ENCODE data around the gene AFG3L2.

Gene AFG3L2

DNA sequence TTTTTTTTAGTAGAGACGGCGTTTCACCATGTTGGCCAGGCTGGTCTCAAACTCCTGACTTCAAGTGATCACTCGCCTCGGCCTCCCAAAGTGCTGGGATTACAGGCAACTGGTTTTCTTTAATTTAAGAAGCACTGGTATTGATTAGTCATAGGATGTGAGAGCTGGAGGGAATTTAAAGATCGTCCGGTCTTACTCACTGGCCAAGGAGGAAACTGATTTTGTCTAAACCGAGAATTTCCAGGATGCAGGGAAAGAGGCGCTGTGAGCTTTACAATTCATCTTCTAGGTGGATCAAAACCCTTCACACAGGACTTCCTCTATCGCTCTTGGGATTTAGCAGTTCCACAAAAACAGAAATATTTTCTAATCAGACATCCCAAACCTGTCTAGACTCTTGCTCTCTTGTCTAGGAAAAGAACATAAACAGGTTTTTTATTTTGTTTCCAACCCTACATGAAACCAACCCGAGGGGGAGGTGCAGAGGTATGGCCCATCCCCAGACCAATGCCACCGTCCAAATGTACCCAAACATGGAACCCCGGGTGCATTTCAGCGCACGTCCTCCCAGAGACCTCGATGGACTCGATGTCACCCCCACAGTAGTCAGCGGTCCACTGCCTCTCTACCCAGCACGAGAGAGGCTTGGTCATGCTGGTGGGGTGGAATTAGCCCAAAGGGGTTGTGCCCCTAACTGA, 81.5 kb downstream of the AFG3L2 start:
- DNase-seq (ENCODE audit: low spot score in 2 of 2) (no peak), ATAC-seq (no peak)
- H3K27ac Mint-ChIP-seq, result no peak overlapping the region
- no peaks in the 10 kb centered on the region for H3K4me1 Mint-ChIP-seq
- H3K36me3 Mint-ChIP-seq, result no peaks in the 10 kb centered on the region
- H3K9me3 Mint-ChIP-seq, result no peaks in the 10 kb centered on the region
- H3K4me3 Mint-ChIP-seq, result no peak overlapping the region

DNA sequence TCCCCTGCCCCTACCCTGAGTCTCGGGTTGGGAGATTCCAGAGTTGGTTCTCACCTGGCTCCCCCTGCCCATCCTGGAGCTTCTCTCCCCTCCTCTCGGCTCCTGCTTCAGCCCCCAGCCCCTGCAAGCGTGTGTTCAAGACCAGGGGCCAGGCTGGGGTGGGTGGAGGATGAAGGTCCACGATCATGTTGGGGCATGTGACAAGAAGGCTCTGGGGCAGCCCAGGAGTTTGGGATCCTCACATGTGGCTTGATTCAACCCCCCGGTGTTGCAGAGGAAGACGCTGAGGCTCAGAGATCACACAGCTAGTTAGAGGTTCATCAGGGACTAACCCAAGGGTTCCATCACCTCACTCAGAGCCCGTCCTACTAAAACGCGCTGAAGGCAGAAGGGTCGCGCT, 83.2 kb downstream of the AFG3L2 start:
- ATAC-seq, result no peak
- DNase-seq (ENCODE audit: low spot score in 2 of 2), result no peak
- H3K4me3 Mint-ChIP-seq, result no peak overlapping the region
- H3K9me3 Mint-ChIP-seq, result no peaks in the 10 kb centered on the region
- H3K36me3 Mint-ChIP-seq, result no peaks in the 10 kb centered on the region
- H3K27ac Mint-ChIP-seq, result no peak overlapping the region
- H3K4me1 Mint-ChIP-seq, result no peaks in the 10 kb centered on the region

DNA sequence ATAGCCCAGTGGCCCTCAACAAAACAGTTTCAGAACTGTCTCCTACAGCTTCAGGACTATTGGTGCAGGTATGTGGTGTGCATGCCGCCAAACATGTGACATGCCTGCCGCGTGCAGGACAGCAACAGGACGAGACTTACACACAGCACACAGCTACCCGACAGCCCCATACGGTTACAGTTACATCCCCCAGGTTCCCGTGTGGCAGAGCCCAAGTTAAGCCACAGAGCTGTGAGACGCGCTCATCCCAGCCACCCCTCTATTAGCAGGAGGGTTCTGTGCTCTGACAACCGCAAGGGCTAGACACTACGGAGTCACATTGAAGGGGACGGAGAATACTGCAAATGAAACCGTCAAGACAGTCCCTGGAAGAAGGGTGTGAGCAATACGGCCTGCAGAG, 85.3 kb downstream of the AFG3L2 start:
- ATAC-seq (no peak), DNase-seq (ENCODE audit: low spot score in 2 of 2) (no peak)
- no peaks in the 10 kb centered on the region for H3K4me1 Mint-ChIP-seq
- H3K9me3 Mint-ChIP-seq, result no peaks in the 10 kb centered on the region
- H3K27ac Mint-ChIP-seq, result no peak overlapping the region
- no peaks in the 10 kb centered on the region for H3K36me3 Mint-ChIP-seq
- H3K4me3 Mint-ChIP-seq, result no peak overlapping the region

GRCh38 chr18:12291161-12291560, 85.9 kb downstream of the AFG3L2 start:
- no peaks in the 10 kb centered on the region for H3K4me1 Mint-ChIP-seq
- no peaks in the 10 kb centered on the region for H3K36me3 Mint-ChIP-seq
- DNase-seq (ENCODE audit: low spot score in 2 of 2) (no peak), ATAC-seq (no peak)
- no peaks in the 10 kb centered on the region for H3K9me3 Mint-ChIP-seq
- no peak overlapping the region for H3K27ac Mint-ChIP-seq
- H3K4me3 Mint-ChIP-seq, result no peak overlapping the region

- ATAC-seq (no peak), DNase-seq (ENCODE audit: low spot score in 2 of 2) (no peak)
- Mint-ChIP-seq H3K36me3 (no peaks in the 10 kb centered on the region), H3K4me3 (no peak overlapping the region), H3K9me3 (no peaks in the 10 kb centered on the region), H3K27ac (no peak overlapping the region), H3K4me1 (no peaks in the 10 kb centered on the region)
Measured at GRCh38 chr18:12290086-12290485, 86.9 kb downstream of the AFG3L2 start.

DNA sequence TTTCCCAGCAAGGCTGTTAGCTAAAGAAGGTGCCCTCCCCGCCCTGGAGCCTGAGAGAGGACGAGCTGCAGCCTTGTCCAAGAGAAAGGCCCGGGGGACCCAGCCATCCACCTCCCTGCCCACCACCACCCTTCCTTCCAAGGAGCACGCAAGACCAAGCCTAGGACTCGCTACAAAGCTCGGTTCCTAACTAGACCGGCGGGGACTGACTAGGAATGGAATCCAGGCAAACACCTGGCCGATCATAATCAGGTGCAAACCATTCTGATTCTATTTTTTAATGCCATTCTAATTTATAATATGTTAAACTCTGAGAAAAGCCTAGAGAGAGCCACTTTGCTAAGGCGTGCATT, 88.6 kb downstream of the AFG3L2 start:
- no peak for DNase-seq (ENCODE audit: low spot score in 2 of 2)
- H3K4me1 Mint-ChIP-seq, result no peaks in the 10 kb centered on the region
- no peak overlapping the region for H3K27ac Mint-ChIP-seq
- H3K36me3 Mint-ChIP-seq, result no peaks in the 10 kb centered on the region
- no peaks in the 10 kb centered on the region for H3K9me3 Mint-ChIP-seq
- no peak for ATAC-seq
- no peak overlapping the region for H3K4me3 Mint-ChIP-seq

DNA sequence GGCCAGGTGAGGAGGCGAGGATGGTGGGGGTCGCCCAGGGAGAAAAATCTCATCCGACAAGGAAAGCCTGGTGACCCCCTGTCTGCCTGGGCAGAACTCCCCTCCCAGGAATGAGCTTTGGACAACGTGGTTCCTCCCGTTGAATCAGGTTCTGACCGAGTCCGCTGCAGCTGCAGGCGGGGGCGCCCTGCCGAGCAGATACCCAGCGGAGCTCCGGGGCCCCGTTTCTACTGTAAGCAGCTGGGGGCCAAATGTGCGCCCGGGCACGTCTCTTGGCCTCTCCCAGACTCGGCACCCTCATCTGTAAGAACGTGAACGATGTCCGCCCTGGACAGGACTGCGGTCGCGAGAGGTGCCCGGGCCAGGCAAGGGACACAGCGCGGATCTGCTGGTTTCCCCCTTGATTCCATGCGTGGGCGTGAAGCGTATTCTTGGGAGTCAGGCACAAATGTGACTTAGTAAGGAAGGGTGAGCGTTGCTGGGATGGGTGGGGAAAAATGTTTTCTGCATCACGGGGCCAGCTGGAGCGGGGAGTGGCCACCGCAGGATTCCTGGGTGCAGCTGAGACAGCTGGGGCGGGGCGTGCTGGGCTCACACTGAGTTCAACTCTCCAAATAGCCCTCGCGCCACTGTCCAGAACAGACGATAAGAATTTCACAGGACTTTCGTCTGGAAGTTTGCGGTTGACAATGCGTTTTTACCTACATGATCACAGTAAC, 89.2 kb downstream of the AFG3L2 start:
- Mint-ChIP-seq H3K4me1 (no peaks in the 10 kb centered on the region), H3K36me3 (no peaks in the 10 kb centered on the region), H3K9me3 (no peaks in the 10 kb centered on the region), H3K4me3 (no peak overlapping the region), H3K27ac (no peak overlapping the region)
- ATAC-seq (peak; percentile 7), DNase-seq (ENCODE audit: low spot score in 2 of 2) (no peak)

DNA sequence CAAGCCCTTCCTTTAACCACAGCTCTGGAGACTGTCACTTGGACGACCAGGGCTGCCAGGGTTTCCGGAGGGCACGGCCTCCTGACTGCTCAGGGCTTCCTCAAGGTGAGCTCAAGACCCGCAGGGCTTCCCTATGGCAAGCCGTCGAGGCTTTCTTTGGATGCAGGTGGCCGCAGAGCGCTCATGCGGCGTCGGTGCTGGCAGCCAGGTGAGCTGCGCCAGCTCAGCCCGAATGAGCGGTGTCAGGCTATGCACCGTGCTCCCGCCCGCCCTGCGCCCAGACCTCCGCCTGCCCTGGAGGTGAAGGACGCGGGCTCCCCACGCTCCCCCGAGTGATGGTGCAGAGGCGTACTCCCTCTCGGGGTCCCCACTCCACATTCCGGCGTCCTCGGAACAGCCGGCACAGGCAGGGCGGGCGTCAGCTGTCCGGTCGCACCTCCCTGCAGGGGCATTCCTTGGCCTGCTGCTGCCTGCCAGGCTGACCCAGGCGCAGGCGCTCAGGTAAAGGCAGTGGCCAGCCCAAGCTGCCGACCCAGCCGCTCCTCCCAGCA, 89.8 kb downstream of the AFG3L2 start:
- no peak overlapping the region for H3K27ac Mint-ChIP-seq
- no peak for ATAC-seq
- no peak overlapping the region for H3K4me3 Mint-ChIP-seq
- no peaks in the 10 kb centered on the region for H3K4me1 Mint-ChIP-seq
- DNase-seq (ENCODE audit: low spot score in 2 of 2), result no peak
- no peaks in the 10 kb centered on the region for H3K9me3 Mint-ChIP-seq
- no peaks in the 10 kb centered on the region for H3K36me3 Mint-ChIP-seq

- DNase-seq (ENCODE audit: low spot score in 2 of 2) (no peak), ATAC-seq (no peak)
- Mint-ChIP-seq H3K36me3 (no peaks in the 10 kb centered on the region), H3K27ac (no peak overlapping the region), H3K4me1 (no peaks in the 10 kb centered on the region), H3K4me3 (no peak overlapping the region), H3K9me3 (no peaks in the 10 kb centered on the region)
Measured at GRCh38 chr18:12283666-12284065, 93.4 kb downstream of the AFG3L2 start.

- H3K4me3 Mint-ChIP-seq, result no peak overlapping the region
- ATAC-seq, result no peak
- no peak overlapping the region for H3K27ac Mint-ChIP-seq
- DNase-seq (ENCODE audit: low spot score in 2 of 2), result no peak
- H3K9me3 Mint-ChIP-seq, result no peaks in the 10 kb centered on the region
- H3K4me1 Mint-ChIP-seq, result no peaks in the 10 kb centered on the region
- no peaks in the 10 kb centered on the region for H3K36me3 Mint-ChIP-seq
Measured at GRCh38 chr18:12283256-12283655, 93.8 kb downstream of the AFG3L2 start.

GRCh38 chr18:12282442-12283039, 94.5 kb downstream of the AFG3L2 start:
- H3K4me1 Mint-ChIP-seq, result no peaks in the 10 kb centered on the region
- H3K9me3 Mint-ChIP-seq, result no peaks in the 10 kb centered on the region
- DNase-seq (ENCODE audit: low spot score in 2 of 2) (no peak), ATAC-seq (no peak)
- no peak overlapping the region for H3K4me3 Mint-ChIP-seq
- H3K36me3 Mint-ChIP-seq, result no peaks in the 10 kb centered on the region
- H3K27ac Mint-ChIP-seq, result no peak overlapping the region

GRCh38 chr18:12281861-12282260, 95.2 kb downstream of the AFG3L2 start:
- Mint-ChIP-seq H3K27ac (no peak overlapping the region), H3K4me1 (no peaks in the 10 kb centered on the region), H3K9me3 (no peaks in the 10 kb centered on the region), H3K4me3 (no peak overlapping the region), H3K36me3 (no peaks in the 10 kb centered on the region)
- no peak for ATAC-seq
- DNase-seq (ENCODE audit: low spot score in 2 of 2), result no peak

- DNase-seq (ENCODE audit: low spot score in 2 of 2) (no peak), ATAC-seq (no peak)
- Mint-ChIP-seq H3K36me3 (no peaks in the 10 kb centered on the region), H3K4me1 (no peaks in the 10 kb centered on the region), H3K4me3 (no peak overlapping the region), H3K9me3 (no peaks in the 10 kb centered on the region), H3K27ac (no peak overlapping the region)
Measured at GRCh38 chr18:12279781-12280531, 97.1 kb downstream of the AFG3L2 start.
